Prostate gland (tissue), 2 donors: Measurements from ENCODE around the gene RAX2. TPM values are rescaled to one million over a fixed set of nuclear protein-coding genes. Genes with fewer than 3 reads are reported as not detected.

Experiments
- DNase-seq: peaks from one replicate; pipeline ENCODE4 v3.0.0-alpha.2; 2019; ENCODE audit warnings: low spot score
- H3K27ac ChIP-seq, 2 donors: fragments of 200-600 bp; sonication (generic); 2 replicates each; pipeline ENCODE4 v1.5.1; 2017 to 2019
- H3K27me3 ChIP-seq: fragments of 200-600 bp; sonication (generic); replicated peaks from 2 replicates; pipeline ENCODE4 v1.5.1; 2019; ENCODE audit not compliant: insufficient read depth
- H3K36me3 ChIP-seq, 2 donors: fragments of 200-600 bp; sonication (generic); 1 replicate in 1 of 2; 2 replicates in 1 of 2; pipeline versions ENCODE4 v1.5.1 to v1.8.1; 2017 to 2019
- H3K4me1 ChIP-seq: fragments of 200-600 bp; sonication (generic); replicated peaks from 2 replicates; pipeline ENCODE4 v1.5.1; 2019
- H3K4me3 ChIP-seq, 2 donors: fragments of 200-600 bp; sonication (generic); 2 replicates each; pipeline ENCODE4 v1.5.1; 2017 to 2019
- H3K9me3 ChIP-seq: fragments of 200-600 bp; sonication (generic); 2 replicates; pipeline ENCODE4 v1.5.1; 2017
- CTCF ChIP-seq, 4 experiments: fragments of 200-600 bp in 2 of 4; fragments of 450-650 bp in 2 of 4; sonication (generic) in 2 of 4; IDR thresholded peaks; 1 replicate in 3 of 4; 2 replicates in 1 of 4; pipeline ENCODE4 v1.5.1; 2016 to 2019; ENCODE audit warnings: antibody characterized with exemption in 4 of 4, mild to moderate bottlenecking in 2 of 4, moderate library complexity in 2 of 4
- POLR2A ChIP-seq: fragments of 450-650 bp; IDR thresholded peaks from one replicate; pipeline ENCODE4 v1.6.1; 2016; ENCODE audit warnings: antibody characterized with exemption, mild to moderate bottlenecking
- POLR2AphosphoS5 ChIP-seq: sonication (generic); formaldehyde crosslinking; IDR thresholded peaks from one replicate; pipeline ENCODE4 v1.6.1; 2017; ENCODE audit warnings: antibody characterized with exemption
- WGBS: methylation state at CpG from one replicate; pipeline ENCODE4 v1.1.5; 2018; 5-methylcytosine and 5-hydroxymethylcytosine counted together
- intact Hi-C: fragments of 100-400 bp; cut with DNase I; formaldehyde crosslinking; loops from one replicate; pipeline ENCODE4 v1.14.2; 2022
- total RNA-seq, 2 donors: library from RNA; depleted of rRNA; stranded (reverse); fragments of >200 nt; gene quantifications; one replicate each; pipeline ENCODE4 v1.1.0, GENCODE V29; 2016

The RAX2 gene
- total RNA-seq, 2 donors from 2014 or later, result not detected

- DNase-seq, result no peak
- H3K27ac ChIP-seq, result no peak overlapping the region
- H3K27me3 ChIP-seq, result no peaks in the 10 kb centered on the region
- 92% methylated on average over 12 of the region's 12 CpGs for WGBS
- H3K4me1 ChIP-seq, result no peaks in the 10 kb centered on the region
- intact Hi-C loops, result no loop called here
- H3K36me3 ChIP-seq, result peaks cover 0 to 7% of the 10 kb centered on the region in 2 donors
- TF ChIP-seq POLR2A, result no peak
- no peak for TF ChIP-seq POLR2AphosphoS5
- TF ChIP-seq CTCF (IDR thresholded peaks at IDR 0.05), result no peak
- H3K9me3 ChIP-seq, result no peaks in the 10 kb centered on the region
- H3K4me3 ChIP-seq, result no peak overlapping the region
Measured at GRCh38 chr19:3765121-3765520, 6.9 kb downstream of the RAX2 start.

DNA sequence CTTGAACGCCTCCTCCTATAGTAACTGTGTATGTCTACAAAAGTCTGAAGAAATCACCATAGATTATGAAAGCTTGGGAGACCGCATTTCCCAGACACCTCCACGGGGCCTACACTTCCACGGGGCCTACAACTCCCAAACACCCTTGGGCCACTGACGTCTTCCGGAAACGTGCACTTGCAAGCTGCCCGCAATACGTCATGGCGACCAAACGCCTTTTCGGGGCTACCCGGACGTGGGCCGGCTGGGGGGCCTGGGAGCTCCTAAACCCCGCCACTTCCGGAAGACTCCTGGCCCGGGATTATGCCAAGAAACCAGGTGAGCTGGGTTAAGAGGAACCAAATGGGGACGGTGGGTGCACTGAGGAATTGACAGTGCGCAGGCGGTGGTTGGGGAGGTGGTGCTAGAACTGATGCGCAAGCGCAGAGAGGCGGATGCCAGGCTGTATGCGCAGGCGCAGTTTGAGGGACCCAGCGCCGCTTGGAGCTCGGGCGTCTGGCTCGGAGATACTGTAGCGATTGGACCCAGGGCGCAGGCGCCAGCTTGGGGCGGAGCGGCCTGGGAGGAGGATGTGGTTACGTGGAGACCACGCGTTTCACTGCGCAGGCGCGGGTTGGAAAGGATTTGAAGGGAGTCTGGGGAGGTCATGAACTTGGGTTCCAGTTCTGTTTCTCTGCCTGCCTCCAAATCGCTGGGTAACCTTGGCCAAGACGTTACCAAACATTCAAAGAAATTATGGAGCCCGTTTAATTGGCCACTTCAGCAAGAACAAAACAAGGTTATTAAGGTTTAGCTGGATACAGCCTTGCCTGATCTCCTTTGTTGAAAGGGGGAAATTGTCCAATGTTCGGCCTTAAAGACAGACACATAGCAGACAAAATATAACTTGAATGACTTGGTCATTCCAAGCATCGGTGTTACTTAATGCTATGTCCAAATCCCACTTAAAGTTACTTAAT, 9.2 kb downstream of the RAX2 start, which contains the start of gene MRPL54:
MRPL54 (plus strand) TSS at position 182 of the 959 bp plus-strand sequence; CDS start at position 201, 19 bp downstream.
- no peaks in the 10 kb centered on the region for H3K27me3 ChIP-seq
- intact Hi-C loops, result loop anchor here (5.0 kb wide), 1 partner anchor 225 kb away; the partner anchor contains the start of gene EEF2
- peaks cover 0 to 5% of the 10 kb centered on the region in 2 donors for H3K36me3 ChIP-seq
- H3K4me3 ChIP-seq, result peak within 1 kb of the TSS; percentile 66 to 78
- WGBS, result 4% methylated on average over 47 of the region's 47 CpGs
- peak within 1 kb of the TSS; percentile 96 to 99 for H3K27ac ChIP-seq
- DNase-seq, result peak; percentile 99
- H3K4me1 ChIP-seq, result peaks cover 3% of the 10 kb centered on the region
- TF ChIP-seq POLR2A (peak; percentile 51), CTCF (IDR thresholded peaks at IDR 0.05) (peak in 2 of 4 experiments; percentile 27 to 28), POLR2AphosphoS5 (peak; percentile 96)
- no peaks in the 10 kb centered on the region for H3K9me3 ChIP-seq

GRCh38 chr19:3762130-3762473, 9.9 kb downstream of the RAX2 start:
- WGBS, result 52% methylated on average over 1 of the region's 1 CpG
- intact Hi-C loops, result loop anchor here (5.0 kb wide), 1 partner anchor 225 kb away; the partner anchor contains the start of gene EEF2
- peaks cover 3% of the 10 kb centered on the region for H3K4me1 ChIP-seq
- peak overlapping the region; percentile 96 to 99 for H3K27ac ChIP-seq
- TF ChIP-seq CTCF (IDR thresholded peaks at IDR 0.05) (no peak), POLR2A (no peak), POLR2AphosphoS5 (no peak)
- H3K36me3 ChIP-seq, result peaks cover 0 to 4% of the 10 kb centered on the region in 2 donors
- H3K27me3 ChIP-seq, result no peaks in the 10 kb centered on the region
- no peaks in the 10 kb centered on the region for H3K9me3 ChIP-seq
- no peak overlapping the region for H3K4me3 ChIP-seq
- no peak for DNase-seq

DNA sequence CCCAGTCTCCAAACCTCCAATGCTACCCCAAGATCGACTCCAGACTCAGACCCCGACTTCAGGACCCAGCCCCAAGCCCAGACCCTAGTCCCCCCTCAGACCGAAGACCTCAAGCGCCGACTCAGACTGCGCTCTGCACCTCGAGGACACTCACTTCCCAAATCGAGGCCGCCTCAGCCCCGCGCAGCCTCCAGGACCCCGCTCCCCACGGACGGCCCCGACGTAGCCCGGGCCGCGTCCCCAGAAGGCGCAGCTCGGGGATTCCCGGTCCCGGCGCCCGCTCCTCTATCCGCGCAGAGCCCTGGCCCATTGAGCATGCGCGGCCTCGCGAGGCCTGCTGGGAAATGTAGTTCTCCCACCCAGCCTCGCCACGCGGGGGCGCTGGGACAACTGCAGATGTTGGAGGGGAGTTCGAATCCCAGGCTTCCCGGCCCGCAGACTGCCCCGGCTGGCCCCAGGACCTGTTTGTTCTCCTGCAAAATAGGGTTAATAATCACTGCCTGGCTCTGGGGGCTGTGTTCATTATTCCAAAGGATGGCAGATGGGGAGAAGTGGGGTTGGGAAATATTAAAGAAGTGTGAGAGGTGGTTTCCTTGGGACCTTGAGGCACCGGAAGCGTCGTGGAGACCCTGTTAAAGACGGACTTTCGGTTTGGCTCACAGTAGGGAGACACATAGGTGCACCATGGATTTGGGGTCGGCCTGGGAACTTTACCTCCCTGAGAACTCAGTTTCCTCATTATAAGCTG, 10.5 kb downstream of the RAX2 start, which contains the start of gene APBA3:
APBA3 (minus strand) TSS at position 311 of the 748 bp plus-strand sequence. CDS start 1,428 bp downstream, outside the sequence.
- 3% methylated on average over 45 of the region's 45 CpGs for WGBS
- Histone ChIP-seq H3K4me3 (peak within 1 kb of the TSS; percentile 66 to 78), H3K36me3 (peaks cover 0 to 4% of the 10 kb centered on the region in 2 donors), H3K27ac (peak within 1 kb of the TSS; percentile 96 to 99), H3K4me1 (peaks cover 3% of the 10 kb centered on the region), H3K9me3 (no peaks in the 10 kb centered on the region), H3K27me3 (no peaks in the 10 kb centered on the region)
- intact Hi-C loops, result loop anchor here (5.0 kb wide), 1 partner anchor 226 kb away; the partner anchor contains the start of gene EEF2
- peak; percentile 80 for DNase-seq
- TF ChIP-seq POLR2AphosphoS5, result peak; percentile 96
- peak; percentile 73 to 94 (median 84) for TF ChIP-seq CTCF (IDR thresholded peaks at IDR 0.05)
- TF ChIP-seq POLR2A, result peak; percentile 88
